Sigmoid colon (tissue), 7 donors: ENCODE measurements around the gene ZNF30. TPM values are rescaled to one million over a fixed set of nuclear protein-coding genes. Genes with fewer than 3 reads are reported as not detected.

ENCODE experiments used
- DNase-seq: peaks from one replicate; pipeline ENCODE4 v3.0.0-alpha.2; 2019
- H3K27ac ChIP-seq, 4 donors: fragments of 200-600 bp; sonication (generic); one replicate each; pipeline ENCODE4 v1.5.1; 2016 to 2019; ENCODE audit warnings: mild to moderate bottlenecking in 1 of 4
- H3K27me3 ChIP-seq, 3 donors: fragments of 200-600 bp; sonication (generic); one replicate each; pipeline ENCODE4 v1.5.1; 2019; ENCODE audit warnings: mild to moderate bottlenecking in 1 of 3
- H3K36me3 ChIP-seq, 4 donors: fragments of 200-600 bp; sonication (generic); one replicate each; pipeline ENCODE4 v1.5.1; 2016 to 2019
- H3K4me1 ChIP-seq, 4 donors: fragments of 200-600 bp; sonication (generic); one replicate each; pipeline ENCODE4 v1.5.1; 2017 to 2019
- H3K4me3 ChIP-seq, 4 donors: fragments of 200-600 bp; sonication (generic); one replicate each; pipeline ENCODE4 v1.5.1; 2017 to 2019; ENCODE audit warnings: mild to moderate bottlenecking in 2 of 4, moderate library complexity in 1 of 4
- H3K9me3 ChIP-seq, 4 donors: fragments of 200-600 bp in 3 of 4; sonication (generic) in 3 of 4; one replicate each; pipeline versions ENCODE4 v1.5.1 to v1.6.1; 2013 to 2019
- EP300 ChIP-seq, 4 donors: sonication (generic); formaldehyde crosslinking; IDR thresholded peaks; one replicate each; pipeline ENCODE4 v1.6.1; 2017; ENCODE audit warnings: antibody characterized with exemption in 4 of 4
- POLR2A ChIP-seq, 2 donors: fragments of 450-650 bp; IDR thresholded peaks; one replicate each; pipeline ENCODE4 v1.6.1; 2016; ENCODE audit warnings: antibody characterized with exemption in 2 of 2, mild to moderate bottlenecking in 2 of 2, moderate library complexity in 2 of 2
- POLR2AphosphoS5 ChIP-seq, 4 donors: sonication (generic); formaldehyde crosslinking; IDR thresholded peaks; one replicate each; pipeline ENCODE4 v1.6.1; 2017; ENCODE audit warnings: antibody characterized with exemption in 4 of 4
- WGBS, 2 donors: extraction: QIAGEN DNeasy Blood & Tissue Kit; methylation state at CpG; one replicate each; pipeline ENCODE4 v1.1.7; 2013; 5-methylcytosine and 5-hydroxymethylcytosine counted together
- intact Hi-C: fragments of 100-400 bp; cut with DNase I; formaldehyde crosslinking; loops from one replicate; pipeline ENCODE4 v1.15.1; 2023
- polyA plus RNA-seq, 3 donors: library from polyadenylated mRNA; stranded (reverse); fragments of 200-250 nt; gene quantifications; one replicate each; pipeline ENCODE4 v1.2.3, GENCODE V29; 2013
- total RNA-seq, 4 donors: library from RNA; depleted of rRNA; stranded (reverse); fragments of >200 nt; gene quantifications; one replicate each; pipeline ENCODE4 v1.1.0, GENCODE V29; 2016
- TF ChIP-seq, protein P1 (sequence below), 4 experiments: fragments of 450-650 bp in 3 of 4; fragments of 200-600 bp in 1 of 4; IDR thresholded peaks; one replicate each; pipeline ENCODE4 v1.5.1; 2016 to 2019; ENCODE audit warnings: antibody characterized with exemption in 4 of 4, mild to moderate bottlenecking in 3 of 4, moderate library complexity in 2 of 4
- donor health status: healthy with polysubstance abuse.
- donor health status: Bipolar disorder and iron deficiency.
- donor health status: healthy.

Gene ZNF30
- total and polyA plus RNA-seq, 7 donors, result 0.46 to 3.9 (median 1.8) TPM

DNA sequence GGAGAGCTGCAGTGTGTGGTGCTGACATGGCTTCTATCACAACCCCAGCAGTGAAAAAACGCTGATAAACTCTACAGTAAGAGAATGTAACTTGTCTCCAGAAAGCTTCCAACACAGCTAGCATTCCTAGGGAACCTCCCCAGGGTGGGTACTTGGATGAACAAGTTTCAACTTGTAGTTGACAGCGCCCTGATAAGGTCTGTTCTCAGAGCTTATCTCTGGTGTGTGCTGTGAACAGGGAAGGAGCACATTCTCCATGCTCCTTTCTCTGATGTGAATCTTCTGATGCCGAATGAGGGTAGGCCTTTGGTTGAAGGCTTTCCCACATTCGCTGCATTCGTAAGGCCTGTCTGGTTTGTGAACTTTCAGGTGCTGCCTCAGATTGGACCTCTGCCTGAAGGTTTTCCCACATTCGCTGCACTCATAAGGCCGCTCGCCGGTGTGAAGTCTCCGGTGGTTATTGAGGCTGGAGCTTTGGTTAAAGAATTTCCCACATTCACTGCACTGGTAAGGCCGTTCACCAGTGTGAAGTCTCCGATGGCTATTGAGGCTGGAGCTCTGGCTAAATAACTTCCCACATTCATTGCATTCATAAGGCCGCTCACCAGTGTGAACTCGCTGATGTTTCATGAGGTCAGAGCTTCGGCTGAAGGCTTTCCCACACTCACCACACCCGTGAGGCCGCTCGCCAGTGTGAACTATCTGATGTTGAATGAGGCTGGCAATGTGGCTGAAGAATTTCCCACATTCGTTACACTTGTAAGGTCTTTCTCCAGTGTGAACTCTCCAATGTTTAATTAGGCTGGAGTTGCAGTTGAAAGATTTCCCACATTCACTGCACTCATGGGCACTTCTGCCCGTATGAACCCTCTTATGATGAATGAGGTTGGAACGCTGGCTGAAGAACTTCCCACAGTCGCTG is 31.4 kb downstream of the ZNF30 start:
- WGBS, 2 donors, result 94 to 95% methylated on average over 22 of the region's 22 CpGs
- H3K36me3 ChIP-seq, result peaks cover 27 to 58% (median 31%) of the 10 kb centered on the region in 4 donors
- peaks cover 0 to 17% (median 14%) of the 10 kb centered on the region in 4 donors for H3K4me1 ChIP-seq

DNA sequence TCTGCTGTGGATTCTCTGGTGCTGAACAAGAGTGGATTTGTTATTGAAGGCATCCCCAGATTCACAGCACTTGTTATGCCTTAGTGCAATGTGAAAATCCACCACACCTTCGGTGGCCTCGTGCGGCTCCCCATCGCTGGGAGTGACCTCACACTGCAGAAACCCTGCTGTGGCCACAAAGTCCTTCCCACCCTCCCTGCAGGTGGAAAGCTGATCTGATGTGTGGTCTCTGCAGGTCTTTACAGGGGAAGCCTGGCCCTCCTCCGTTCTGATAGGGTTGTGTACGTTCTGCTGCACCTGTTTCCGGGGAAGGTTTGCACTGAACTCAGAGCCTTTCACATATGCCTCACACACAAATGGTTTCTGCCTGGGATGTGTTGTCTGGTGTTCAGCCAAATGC is 32.3 kb downstream of the ZNF30 start:
- peaks cover 0 to 24% (median 17%) of the 10 kb centered on the region in 4 donors for H3K4me1 ChIP-seq
- peaks cover 17 to 45% (median 36%) of the 10 kb centered on the region in 4 donors for H3K9me3 ChIP-seq
- intact Hi-C loops, result no loop called here
- no peak overlapping the region for H3K27ac ChIP-seq
- TF ChIP-seq POLR2A (IDR thresholded peaks at IDR 0.05) (no peak), EP300 (IDR thresholded peaks at IDR 0.05) (no peak), POLR2AphosphoS5 (IDR thresholded peaks at IDR 0.05) (no peak)
- TF ChIP-seq, protein P1, sequence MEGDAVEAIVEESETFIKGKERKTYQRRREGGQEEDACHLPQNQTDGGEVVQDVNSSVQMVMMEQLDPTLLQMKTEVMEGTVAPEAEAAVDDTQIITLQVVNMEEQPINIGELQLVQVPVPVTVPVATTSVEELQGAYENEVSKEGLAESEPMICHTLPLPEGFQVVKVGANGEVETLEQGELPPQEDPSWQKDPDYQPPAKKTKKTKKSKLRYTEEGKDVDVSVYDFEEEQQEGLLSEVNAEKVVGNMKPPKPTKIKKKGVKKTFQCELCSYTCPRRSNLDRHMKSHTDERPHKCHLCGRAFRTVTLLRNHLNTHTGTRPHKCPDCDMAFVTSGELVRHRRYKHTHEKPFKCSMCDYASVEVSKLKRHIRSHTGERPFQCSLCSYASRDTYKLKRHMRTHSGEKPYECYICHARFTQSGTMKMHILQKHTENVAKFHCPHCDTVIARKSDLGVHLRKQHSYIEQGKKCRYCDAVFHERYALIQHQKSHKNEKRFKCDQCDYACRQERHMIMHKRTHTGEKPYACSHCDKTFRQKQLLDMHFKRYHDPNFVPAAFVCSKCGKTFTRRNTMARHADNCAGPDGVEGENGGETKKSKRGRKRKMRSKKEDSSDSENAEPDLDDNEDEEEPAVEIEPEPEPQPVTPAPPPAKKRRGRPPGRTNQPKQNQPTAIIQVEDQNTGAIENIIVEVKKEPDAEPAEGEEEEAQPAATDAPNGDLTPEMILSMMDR (IDR thresholded peaks at IDR 0.05), result no peak
- WGBS, 2 donors, result 91 to 92% methylated on average over 7 of the region's 7 CpGs
- no peaks in the 10 kb centered on the region for H3K27me3 ChIP-seq
- no peak for DNase-seq
- H3K4me3 ChIP-seq, result no peak overlapping the region
- peaks cover 27 to 58% (median 31%) of the 10 kb centered on the region in 4 donors for H3K36me3 ChIP-seq

More for the DNA sequence above, 31.4 kb downstream of the ZNF30 start:
- TF ChIP-seq POLR2A (IDR thresholded peaks at IDR 0.05) (no peak), POLR2AphosphoS5 (IDR thresholded peaks at IDR 0.05) (no peak), EP300 (IDR thresholded peaks at IDR 0.05) (no peak)
- TF ChIP-seq, protein P1 (IDR thresholded peaks at IDR 0.05), result no peak
- intact Hi-C loops, result no loop called here
- Histone ChIP-seq H3K4me3 (no peak overlapping the region), H3K27me3 (no peaks in the 10 kb centered on the region), H3K9me3 (peaks cover 17 to 55% (median 37%) of the 10 kb centered on the region in 4 donors), H3K27ac (no peak overlapping the region)
- DNase-seq, result no peak

DNA sequence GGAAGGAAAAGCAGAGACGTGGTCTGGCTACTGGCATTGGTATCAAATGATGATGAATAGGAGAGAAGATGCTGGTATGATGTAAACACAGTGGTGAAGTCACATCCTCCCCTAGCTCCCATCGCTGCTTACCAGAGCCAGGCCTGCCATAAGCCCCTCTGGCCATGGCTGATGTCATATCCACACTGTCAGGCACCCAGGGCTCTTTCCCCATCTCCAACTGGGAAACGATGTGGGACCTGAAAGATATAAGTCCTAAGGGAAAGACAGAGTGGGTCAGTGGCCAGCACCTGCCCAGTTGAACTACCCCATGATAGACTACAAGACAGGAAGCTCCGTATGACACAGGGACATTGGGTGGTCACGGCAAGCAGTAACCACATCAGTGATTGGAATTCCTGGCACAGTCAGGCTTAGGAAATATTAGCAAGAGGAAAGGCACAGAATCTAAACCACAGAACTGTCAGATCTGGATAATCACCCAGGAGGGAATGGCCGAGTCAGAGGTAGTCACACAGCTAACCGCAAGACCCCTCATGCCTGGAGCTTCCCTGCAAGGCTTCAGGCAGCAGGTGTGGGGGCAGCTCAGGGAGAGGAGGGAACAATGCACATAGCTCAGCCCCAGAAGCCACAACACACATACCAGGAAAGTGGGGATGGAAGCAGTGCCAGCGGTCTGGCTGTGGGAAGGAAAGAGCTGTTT is 33.6 kb downstream of the ZNF30 start:
- no peak for TF ChIP-seq POLR2AphosphoS5 (IDR thresholded peaks at IDR 0.05)
- TF ChIP-seq POLR2A (IDR thresholded peaks at IDR 0.05), result no peak
- TF ChIP-seq, protein P1 (IDR thresholded peaks at IDR 0.05), result no peak
- no peak for TF ChIP-seq EP300 (IDR thresholded peaks at IDR 0.05)
- intact Hi-C loops, result no loop called here
- H3K36me3 ChIP-seq, result peaks cover 27 to 58% (median 31%) of the 10 kb centered on the region in 4 donors
- no peak for DNase-seq
- peaks cover 17 to 39% (median 36%) of the 10 kb centered on the region in 4 donors for H3K9me3 ChIP-seq
- no peak overlapping the region for H3K27ac ChIP-seq
- H3K4me1 ChIP-seq, result peaks cover 0 to 29% (median 18%) of the 10 kb centered on the region in 4 donors
- H3K27me3 ChIP-seq, result no peaks in the 10 kb centered on the region
- H3K4me3 ChIP-seq, result no peak overlapping the region
- 98 to 99% methylated on average over 8 of the region's 8 CpGs for WGBS, 2 donors

DNA sequence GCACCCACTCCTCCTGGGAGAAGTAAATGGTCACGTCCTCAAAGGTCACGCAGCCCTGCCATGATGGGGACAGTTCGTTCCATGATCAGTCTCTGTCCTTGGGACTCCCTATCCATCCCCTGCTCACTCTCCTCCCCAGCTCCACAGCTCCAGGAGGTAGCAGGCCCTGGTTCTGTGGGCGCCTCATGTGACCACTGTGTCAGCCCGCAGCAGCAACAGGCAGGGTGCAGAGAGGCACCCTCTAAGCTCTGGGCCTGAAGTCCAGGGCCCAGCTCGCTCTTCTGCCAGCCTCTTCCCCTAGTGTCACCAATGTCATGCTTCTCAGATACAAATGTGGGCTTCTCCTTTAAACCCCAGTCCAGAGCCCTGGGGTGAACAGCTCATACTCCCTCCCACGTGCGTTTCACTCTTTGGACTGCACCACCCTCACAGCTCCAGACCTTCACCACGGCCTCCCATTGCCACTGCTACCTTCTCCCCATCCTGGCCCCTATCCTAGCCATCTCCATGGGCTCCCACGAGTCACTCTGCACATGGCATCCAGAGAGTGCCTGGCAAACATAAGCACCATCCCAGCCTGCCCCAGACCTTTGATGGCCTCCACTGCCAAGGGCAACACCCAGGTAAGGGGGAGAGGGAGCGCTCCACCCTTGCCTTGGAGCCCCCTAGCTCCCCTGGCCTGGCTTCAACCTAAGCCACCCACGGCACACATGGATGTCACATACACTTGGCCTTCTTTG is 34.4 kb downstream of the ZNF30 start:
- Histone ChIP-seq H3K4me1 (peaks cover 0 to 29% (median 18%) of the 10 kb centered on the region in 4 donors), H3K4me3 (no peak overlapping the region), H3K9me3 (peaks cover 17 to 36% (median 36%) of the 10 kb centered on the region in 4 donors), H3K27me3 (no peaks in the 10 kb centered on the region), H3K36me3 (peaks cover 27 to 50% (median 31%) of the 10 kb centered on the region in 4 donors), H3K27ac (no peak overlapping the region)
- intact Hi-C loops, result no loop called here
- DNase-seq, result no peak
- 97 to 98% methylated on average over 12 of the region's 12 CpGs for WGBS, 2 donors
- TF ChIP-seq POLR2A (IDR thresholded peaks at IDR 0.05) (no peak), EP300 (IDR thresholded peaks at IDR 0.05) (no peak)
- TF ChIP-seq, protein P1 (IDR thresholded peaks at IDR 0.05), result no peak
